Right lobe of liver (tissue), 6 donors: ENCODE results near the gene NLRP9. TPM values are rescaled to one million over a fixed set of nuclear protein-coding genes. Genes with fewer than 3 reads are reported as not detected.
A peak's percentile ranks its signal among the peaks of the same experiment; 100 is the strongest.
"Not testable (repeated sequence)": the region's sequence is repeated elsewhere in the genome, so short reads cannot be mapped to it uniquely, and the experiment has no call there.

Experiments
- ATAC-seq, 4 donors: fragments of 200-7000 bp; cut with Tn5 transposase; one replicate each; pipeline ENCODE4 v1.9.1; 2020; ENCODE audit warnings: mild to moderate bottlenecking in 4 of 4, moderate library complexity in 4 of 4
- DNase-seq, 3 donors: peaks; one replicate each; pipeline ENCODE4 v3.0.0-alpha.2; 2020
- H3K27ac ChIP-seq, 3 donors: fragments of 200-600 bp; one replicate each; pipeline ENCODE4 v1.8.0; 2022
- H3K27me3 ChIP-seq, 2 donors: fragments of 200-600 bp; one replicate each; pipeline ENCODE4 v1.8.0; 2022
- H3K36me3 ChIP-seq, 4 donors: fragments of 200-600 bp; sonication (generic) in 1 of 4; one replicate each; pipeline versions ENCODE4 v1.5.1 to v1.8.0; 2017 to 2022; ENCODE audit warnings: control low read depth in 1 of 4
- H3K4me1 ChIP-seq, 4 donors: fragments of 200-600 bp; sonication (generic) in 1 of 4; one replicate each; pipeline versions ENCODE4 v1.5.1 to v1.8.0; 2017 to 2022; ENCODE audit warnings: control low read depth in 1 of 4
- H3K4me3 ChIP-seq, 3 donors: fragments of 200-600 bp; one replicate each; pipeline ENCODE4 v1.8.0; 2022
- H3K9me3 ChIP-seq, 4 donors: fragments of 200-600 bp; sonication (generic) in 1 of 4; one replicate each; pipeline versions ENCODE4 v1.5.1 to v1.8.0; 2017 to 2022; ENCODE audit warnings: control low read depth in 1 of 4
- POLR2A ChIP-seq: fragments of 450-650 bp; IDR thresholded peaks from one replicate; pipeline ENCODE4 v1.6.1; 2017; ENCODE audit warnings: antibody characterized with exemption, mild to moderate bottlenecking
- WGBS: methylation state at CpG from one replicate; pipeline ENCODE4 v1.1.6; 2018; ENCODE audit warnings: low coverage, low lambda C conversion rate; ENCODE audit not compliant: insufficient coverage; ENCODE audit errors: missing lambda C conversion rate; 5-methylcytosine and 5-hydroxymethylcytosine counted together
- intact Hi-C, 2 donors: fragments of 100-400 bp; cut with DNase I; formaldehyde crosslinking; loops; one replicate each; pipeline versions ENCODE4 v1.11.2 to v1.14.1; 2022
- long read RNA-seq: library from polyadenylated mRNA; unstranded; transcript quantifications from one replicate; pipeline ENCODE4 v2.0.0, GENCODE V29; 2019
- total RNA-seq, 6 experiments: library from RNA; depleted of rRNA in 2 of 6; stranded (reverse); fragments of >200 nt in 2 of 6; fragmentation: NEBNext Ultra II Directional in 3 of 6; extraction: Animal tissue kit (Norgen Biotek cat#: 25700) in 3 of 6; gene quantifications; one replicate each; pipeline versions ENCODE4 v1.1.0 to v1.2.4, GENCODE V29; 2016 to 2023
- TF ChIP-seq, protein P1 (sequence below), 4 donors: fragments of 200-600 bp in 3 of 4; fragments of 450-650 bp in 1 of 4; IDR thresholded peaks; one replicate each; pipeline versions ENCODE4 v1.5.1 to v1.8.0; 2016 to 2022; ENCODE audit warnings: antibody characterized with exemption in 4 of 4, mild to moderate bottlenecking in 2 of 4
- donor health status: DM: no; HTN: yes; CAD: no.
- donor health status: DM: no; HTN: no; CAD: no.
- donor health status: DM: no; HTN: no; CAD: no.
- donor health status: DM: no; HTN: yes; CAD: no.
- donor health status: DM: no; HTN: yes; CAD: no.

NLRP9 gene
- total RNA-seq, result not detected
- long read RNA-seq, result 0 reads

DNA sequence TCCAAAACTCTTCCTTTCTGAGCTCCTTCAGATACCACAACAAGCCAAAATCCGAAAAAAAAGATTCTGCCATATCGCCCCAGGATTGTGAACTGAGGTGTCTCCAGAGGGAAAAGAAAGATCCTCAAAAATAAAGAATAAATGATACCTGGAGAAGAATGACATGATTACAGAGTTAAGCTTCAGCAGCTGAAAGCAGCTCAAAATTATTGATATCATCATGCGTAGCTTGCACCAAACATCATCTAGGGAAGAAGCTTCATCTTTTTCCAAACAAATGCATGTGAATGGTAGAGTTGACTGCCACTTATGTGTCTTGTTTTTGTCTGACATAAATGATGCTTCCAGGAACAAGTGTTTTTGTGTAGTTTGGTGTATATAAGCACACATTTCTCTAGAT, at the start of gene NLRP9:
NLRP9 (minus strand) TSS at position 101 of the 400 bp plus-strand sequence; CDS start at position 73, 28 bp downstream.
- H3K27me3 ChIP-seq, result no peaks in the 10 kb centered on the region
- DNase-seq (no peak), ATAC-seq (no peak)
- no peaks in the 10 kb centered on the region for H3K36me3 ChIP-seq
- WGBS, result 71% methylated on average over 3 of the region's 3 CpGs
- no peak within 1 kb of the TSS for H3K4me3 ChIP-seq
- intact Hi-C loops, result no loop called here
- H3K9me3 ChIP-seq, result no peaks in the 10 kb centered on the region
- TF ChIP-seq, protein P1, sequence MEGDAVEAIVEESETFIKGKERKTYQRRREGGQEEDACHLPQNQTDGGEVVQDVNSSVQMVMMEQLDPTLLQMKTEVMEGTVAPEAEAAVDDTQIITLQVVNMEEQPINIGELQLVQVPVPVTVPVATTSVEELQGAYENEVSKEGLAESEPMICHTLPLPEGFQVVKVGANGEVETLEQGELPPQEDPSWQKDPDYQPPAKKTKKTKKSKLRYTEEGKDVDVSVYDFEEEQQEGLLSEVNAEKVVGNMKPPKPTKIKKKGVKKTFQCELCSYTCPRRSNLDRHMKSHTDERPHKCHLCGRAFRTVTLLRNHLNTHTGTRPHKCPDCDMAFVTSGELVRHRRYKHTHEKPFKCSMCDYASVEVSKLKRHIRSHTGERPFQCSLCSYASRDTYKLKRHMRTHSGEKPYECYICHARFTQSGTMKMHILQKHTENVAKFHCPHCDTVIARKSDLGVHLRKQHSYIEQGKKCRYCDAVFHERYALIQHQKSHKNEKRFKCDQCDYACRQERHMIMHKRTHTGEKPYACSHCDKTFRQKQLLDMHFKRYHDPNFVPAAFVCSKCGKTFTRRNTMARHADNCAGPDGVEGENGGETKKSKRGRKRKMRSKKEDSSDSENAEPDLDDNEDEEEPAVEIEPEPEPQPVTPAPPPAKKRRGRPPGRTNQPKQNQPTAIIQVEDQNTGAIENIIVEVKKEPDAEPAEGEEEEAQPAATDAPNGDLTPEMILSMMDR (IDR thresholded peaks at IDR 0.05), result no peak
- TF ChIP-seq POLR2A, result no peak
- H3K4me1 ChIP-seq, result no peaks in the 10 kb centered on the region
- no peak within 1 kb of the TSS for H3K27ac ChIP-seq

GRCh38 chr19:55781112-55781511, 42.9 kb upstream of the NLRP9 start:
- H3K27ac ChIP-seq, result no peak overlapping the region
- ATAC-seq (no peak), DNase-seq (no peak)
- H3K36me3 ChIP-seq, result no peaks in the 10 kb centered on the region
- no peaks in the 10 kb centered on the region for H3K4me1 ChIP-seq
- H3K27me3 ChIP-seq, result no peaks in the 10 kb centered on the region
- WGBS, result 52% methylated on average over 5 of the region's 5 CpGs
- no peak overlapping the region for H3K4me3 ChIP-seq
- intact Hi-C loops, result no loop called here
- no peaks in the 10 kb centered on the region for H3K9me3 ChIP-seq
- TF ChIP-seq POLR2A, result no peak
- TF ChIP-seq, protein P1 (IDR thresholded peaks at IDR 0.05), result no peak

GRCh38 chr19:55778331-55778730, 40.1 kb upstream of the NLRP9 start:
- no peak for TF ChIP-seq POLR2A
- TF ChIP-seq, protein P1 (IDR thresholded peaks at IDR 0.05), result no peak
- Histone ChIP-seq H3K27me3 (no peaks in the 10 kb centered on the region), H3K36me3 (no peaks in the 10 kb centered on the region), H3K4me3 (no peak overlapping the region), H3K27ac (no peak overlapping the region), H3K9me3 (no peaks in the 10 kb centered on the region), H3K4me1 (no peaks in the 10 kb centered on the region)
- intact Hi-C loops, result no loop called here
- 70% methylated on average over 2 of the region's 16 CpGs for WGBS
- ATAC-seq (no peak), DNase-seq (no peak)

DNA sequence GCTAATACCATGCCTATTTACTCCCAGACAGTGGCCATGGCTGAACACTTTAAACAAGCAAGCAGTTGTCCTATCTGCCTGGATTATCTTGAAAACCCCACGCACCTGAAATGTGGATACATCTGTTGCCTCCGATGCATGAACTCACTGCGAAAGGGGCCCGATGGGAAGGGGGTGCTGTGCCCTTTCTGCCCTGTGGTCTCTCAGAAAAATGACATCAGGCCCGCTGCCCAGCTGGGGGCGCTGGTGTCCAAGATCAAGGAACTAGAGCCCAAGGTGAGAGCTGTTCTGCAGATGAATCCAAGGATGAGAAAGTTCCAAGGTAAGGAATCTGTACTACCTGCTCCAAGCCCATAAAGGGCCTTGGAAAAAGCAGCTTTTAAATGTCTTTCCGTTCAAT, 39.3 kb upstream of the NLRP9 start:
- ATAC-seq (no peak), DNase-seq (no peak)
- Histone ChIP-seq H3K4me3 (no peak overlapping the region), H3K27ac (no peak overlapping the region), H3K9me3 (no peaks in the 10 kb centered on the region), H3K4me1 (no peaks in the 10 kb centered on the region), H3K27me3 (no peaks in the 10 kb centered on the region), H3K36me3 (no peaks in the 10 kb centered on the region)
- intact Hi-C loops, result no loop called here
- WGBS, result 18% methylated on average over 7 of the region's 7 CpGs
- no peak for TF ChIP-seq POLR2A
- TF ChIP-seq, protein P1 (IDR thresholded peaks at IDR 0.05), result peak; percentile 13 to 36 (median 17)

GRCh38 chr19:55769632-55770031, 31.4 kb upstream of the NLRP9 start:
- DNase-seq, H3K36me3 ChIP-seq, H3K9me3 ChIP-seq, H3K27ac ChIP-seq, H3K4me3 ChIP-seq, ATAC-seq, H3K27me3 ChIP-seq, intact Hi-C loops, H3K4me1 ChIP-seq: not testable (repeated sequence)
- WGBS, result 32% methylated on average over 3 of the region's 3 CpGs

- DNase-seq, intact Hi-C loops, ATAC-seq, H3K4me1 ChIP-seq, H3K27me3 ChIP-seq, H3K4me3 ChIP-seq, H3K9me3 ChIP-seq, H3K36me3 ChIP-seq, H3K27ac ChIP-seq: not testable (repeated sequence)
- WGBS, result 60% methylated on average over 5 of the region's 6 CpGs
Observed at GRCh38 chr19:55768818-55769217, 30.6 kb upstream of the NLRP9 start, which contains the start of gene RFPL4AL1. Gene RFPL4AL1 (plus strand): TSS chr19:55769118. CDS start chr19:55771805, 2,687 bp downstream.
